Hepatocyte (in vitro differentiated cells): ENCODE data around the gene KIFAP3. TPM values are rescaled to one million over a fixed set of nuclear protein-coding genes. Genes with fewer than 3 reads are reported as not detected.
A peak's percentile ranks its signal among the peaks of the same experiment; 100 is the strongest.

ENCODE experiments used
- DNase-seq: peaks from one replicate; pipeline ENCODE4 v3.0.0-alpha.2; 2016; ENCODE audit warnings: low spot score
- H2AFZ ChIP-seq: fragments of 200-600 bp; sonication (generic); 2 replicates; pipeline ENCODE4 v1.6.0; 2016; ENCODE audit warnings: antibody characterized with exemption, mild to moderate bottlenecking
- H3K27ac ChIP-seq: fragments of 200-600 bp; sonication (generic); 2 replicates; pipeline ENCODE4 v1.5.1; 2016; ENCODE audit warnings: mild to moderate bottlenecking
- H3K27me3 ChIP-seq: fragments of 200-600 bp; sonication (generic); 2 replicates; pipeline ENCODE4 v1.6.1; 2016
- H3K36me3 ChIP-seq: fragments of 200-600 bp; sonication (generic); replicated peaks from 2 replicates; pipeline ENCODE4 v1.5.1; 2016; ENCODE audit warnings: low read depth; ENCODE audit not compliant: insufficient read depth
- H3K4me1 ChIP-seq: fragments of 200-600 bp; sonication (generic); 2 replicates; pipeline ENCODE4 v1.5.1; 2016; ENCODE audit warnings: mild to moderate bottlenecking, moderate library complexity; ENCODE audit not compliant: insufficient read depth
- H3K4me2 ChIP-seq: fragments of 200-600 bp; sonication (generic); 2 replicates; pipeline ENCODE4 v1.6.0; 2016
- H3K4me3 ChIP-seq: fragments of 200-600 bp; sonication (generic); 2 replicates; pipeline ENCODE4 v1.5.1; 2016; ENCODE audit warnings: mild to moderate bottlenecking
- H3K79me2 ChIP-seq: fragments of 200-600 bp; sonication (generic); 2 replicates; pipeline ENCODE4 v1.6.0; 2017; ENCODE audit warnings: mild to moderate bottlenecking
- H3K9me2 ChIP-seq: fragments of 200-600 bp; sonication (generic); replicated peaks from 2 replicates; pipeline ENCODE4 v1.6.0; 2017; ENCODE audit warnings: mild to moderate bottlenecking; ENCODE audit not compliant: insufficient read depth
- H3K9me3 ChIP-seq: fragments of 200-600 bp; sonication (generic); 2 replicates; pipeline ENCODE4 v1.5.1; 2016; ENCODE audit warnings: low read depth, mild to moderate bottlenecking
- H4K20me1 ChIP-seq: fragments of 200-600 bp; sonication (generic); 2 replicates; pipeline ENCODE4 v1.6.0; 2016; ENCODE audit warnings: mild to moderate bottlenecking; ENCODE audit not compliant: insufficient read depth, poor library complexity, severe bottlenecking
- EZH2 ChIP-seq: fragments of 200-600 bp; sonication (generic); IDR thresholded peaks from 2 replicates; pipeline ENCODE4 v1.6.1; 2016; ENCODE audit warnings: antibody characterized with exemption, mild to moderate bottlenecking, borderline replicate concordance
- EZH2phosphoT487 ChIP-seq: fragments of 200-600 bp; sonication (generic); IDR thresholded peaks from one replicate; pipeline ENCODE4 v1.6.1; 2018; ENCODE audit warnings: antibody characterized with exemption, mild to moderate bottlenecking, low read depth, moderate library complexity; ENCODE audit not compliant: unreplicated experiment, severe bottlenecking
- WGBS: methylation state at CpG from one replicate; pipeline ENCODE4 v1.1.6; 2016; ENCODE audit warnings: low lambda C conversion rate; ENCODE audit errors: missing lambda C conversion rate; 5-methylcytosine and 5-hydroxymethylcytosine counted together
- polyA plus RNA-seq: library from polyadenylated mRNA; unstranded; fragments of >200 nt; fragmentation: Nextera tagmentation; extraction: Ambion mirVana; gene quantifications from 2 replicates; pipeline ENCODE4 v1.2.1, GENCODE V29; 2016
- total RNA-seq: library from RNA; depleted of rRNA; stranded (reverse); fragments of >200 nt; gene quantifications from 2 replicates; pipeline ENCODE4 v1.2.3, GENCODE V29; 2014
- TF ChIP-seq, protein P1 (sequence below): fragments of 200-600 bp; sonication (generic); IDR thresholded peaks from 2 replicates; pipeline ENCODE4 v1.5.1; 2016; ENCODE audit warnings: antibody characterized with exemption, mild to moderate bottlenecking; ENCODE audit not compliant: poor library complexity

Gene KIFAP3
- total and polyA plus RNA-seq, 2 experiments from 2014 or later = 15.4 to 28.2 TPM

DNA sequence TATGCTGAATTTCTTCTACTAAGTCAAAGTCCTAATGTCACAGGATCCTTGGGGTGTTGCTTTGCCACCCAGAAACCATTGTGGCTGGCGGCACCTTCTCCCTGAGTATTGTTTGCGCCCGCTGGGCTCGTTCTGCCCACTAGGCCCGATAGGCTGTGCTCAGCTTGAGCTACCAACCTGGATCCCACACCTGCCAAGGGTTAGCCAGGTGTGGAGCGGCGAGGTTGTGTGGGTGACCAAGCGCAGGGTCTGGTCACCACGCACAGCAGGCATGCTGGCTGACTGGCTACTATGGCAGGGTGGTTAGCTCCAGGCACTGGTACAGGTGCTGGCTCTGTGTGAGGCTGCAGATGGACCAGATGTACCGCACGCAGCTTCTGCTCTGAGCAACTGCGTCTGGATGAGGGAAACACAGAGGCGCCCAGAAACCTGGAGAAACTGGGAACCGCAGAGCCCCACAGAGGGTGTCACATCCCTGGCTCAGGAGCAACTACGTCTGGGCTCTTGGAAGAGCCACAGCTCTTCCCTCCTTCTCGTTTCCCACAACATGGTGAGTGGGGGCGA is 130.4 kb downstream of the KIFAP3 start:
- H4K20me1 ChIP-seq = no peaks in the 10 kb centered on the region
- no peak overlapping the region for H3K27ac ChIP-seq
- H3K9me2 ChIP-seq = no peaks in the 10 kb centered on the region
- no peaks in the 10 kb centered on the region for H3K79me2 ChIP-seq
- no peaks in the 10 kb centered on the region for H3K4me1 ChIP-seq
- H3K27me3 ChIP-seq = no peaks in the 10 kb centered on the region
- 97% methylated on average over 14 of the region's 17 CpGs for WGBS
- H2AFZ ChIP-seq = no peak overlapping the region
- no peaks in the 10 kb centered on the region for H3K36me3 ChIP-seq
- no peaks in the 10 kb centered on the region for H3K9me3 ChIP-seq
- no peak for DNase-seq
- TF ChIP-seq EZH2phosphoT487 (no peak), EZH2 (no peak)
- TF ChIP-seq, protein P1, sequence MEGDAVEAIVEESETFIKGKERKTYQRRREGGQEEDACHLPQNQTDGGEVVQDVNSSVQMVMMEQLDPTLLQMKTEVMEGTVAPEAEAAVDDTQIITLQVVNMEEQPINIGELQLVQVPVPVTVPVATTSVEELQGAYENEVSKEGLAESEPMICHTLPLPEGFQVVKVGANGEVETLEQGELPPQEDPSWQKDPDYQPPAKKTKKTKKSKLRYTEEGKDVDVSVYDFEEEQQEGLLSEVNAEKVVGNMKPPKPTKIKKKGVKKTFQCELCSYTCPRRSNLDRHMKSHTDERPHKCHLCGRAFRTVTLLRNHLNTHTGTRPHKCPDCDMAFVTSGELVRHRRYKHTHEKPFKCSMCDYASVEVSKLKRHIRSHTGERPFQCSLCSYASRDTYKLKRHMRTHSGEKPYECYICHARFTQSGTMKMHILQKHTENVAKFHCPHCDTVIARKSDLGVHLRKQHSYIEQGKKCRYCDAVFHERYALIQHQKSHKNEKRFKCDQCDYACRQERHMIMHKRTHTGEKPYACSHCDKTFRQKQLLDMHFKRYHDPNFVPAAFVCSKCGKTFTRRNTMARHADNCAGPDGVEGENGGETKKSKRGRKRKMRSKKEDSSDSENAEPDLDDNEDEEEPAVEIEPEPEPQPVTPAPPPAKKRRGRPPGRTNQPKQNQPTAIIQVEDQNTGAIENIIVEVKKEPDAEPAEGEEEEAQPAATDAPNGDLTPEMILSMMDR = no peak
- no peak overlapping the region for H3K4me3 ChIP-seq
- no peak overlapping the region for H3K4me2 ChIP-seq

DNA sequence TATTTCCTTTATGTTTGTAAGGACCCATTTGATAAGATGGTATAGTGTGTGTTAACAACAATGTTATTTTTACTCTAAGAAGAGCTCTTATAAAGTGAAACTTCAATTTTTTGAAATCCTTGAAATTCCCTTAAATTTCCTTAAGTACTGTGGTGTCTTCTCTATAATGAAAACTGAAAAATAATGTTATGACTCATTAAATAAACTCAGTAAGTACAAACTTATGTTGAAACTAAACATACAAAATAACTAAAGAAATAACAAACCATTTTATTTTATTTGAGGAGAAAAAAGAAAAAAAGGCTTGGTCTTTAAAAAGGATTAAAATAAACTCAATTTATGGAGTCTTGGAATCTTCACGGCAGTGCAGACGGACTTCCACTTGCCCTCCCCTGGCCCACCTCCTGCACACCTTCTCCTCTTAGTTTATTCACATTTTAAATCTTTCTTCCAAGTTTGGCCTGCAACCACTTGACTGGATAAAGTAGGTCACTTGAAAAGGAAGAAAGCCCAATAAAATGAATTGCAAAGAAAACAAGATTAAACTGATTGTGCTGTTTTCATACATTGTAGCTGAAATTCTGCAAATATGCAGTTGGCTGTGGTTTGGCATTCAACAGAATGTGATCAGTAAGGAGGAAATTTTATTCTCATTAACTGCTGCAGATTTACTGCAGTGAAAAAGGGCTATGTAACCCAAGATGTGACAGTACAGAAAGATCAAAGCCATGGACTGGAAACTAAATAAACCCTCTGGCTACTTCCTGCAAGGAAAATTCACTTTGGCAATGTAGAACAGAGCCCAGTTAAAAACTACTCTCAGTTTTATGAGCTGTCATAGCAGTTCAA is 132.3 kb downstream of the KIFAP3 start:
- H3K9me3 ChIP-seq = no peaks in the 10 kb centered on the region
- no peaks in the 10 kb centered on the region for H3K36me3 ChIP-seq
- H3K79me2 ChIP-seq = no peaks in the 10 kb centered on the region
- H4K20me1 ChIP-seq = no peaks in the 10 kb centered on the region
- TF ChIP-seq EZH2 (no peak), EZH2phosphoT487 (peak; percentile 81)
- no peaks in the 10 kb centered on the region for H3K27me3 ChIP-seq
- H3K9me2 ChIP-seq = no peaks in the 10 kb centered on the region
- no peak overlapping the region for H3K27ac ChIP-seq
- no peaks in the 10 kb centered on the region for H3K4me1 ChIP-seq
- H2AFZ ChIP-seq = no peak overlapping the region
- peak; percentile 40 for DNase-seq
- 56% methylated on average over 2 of the region's 2 CpGs for WGBS
- peak overlapping the region; percentile 8 for H3K4me2 ChIP-seq
- no peak overlapping the region for H3K4me3 ChIP-seq

DNA sequence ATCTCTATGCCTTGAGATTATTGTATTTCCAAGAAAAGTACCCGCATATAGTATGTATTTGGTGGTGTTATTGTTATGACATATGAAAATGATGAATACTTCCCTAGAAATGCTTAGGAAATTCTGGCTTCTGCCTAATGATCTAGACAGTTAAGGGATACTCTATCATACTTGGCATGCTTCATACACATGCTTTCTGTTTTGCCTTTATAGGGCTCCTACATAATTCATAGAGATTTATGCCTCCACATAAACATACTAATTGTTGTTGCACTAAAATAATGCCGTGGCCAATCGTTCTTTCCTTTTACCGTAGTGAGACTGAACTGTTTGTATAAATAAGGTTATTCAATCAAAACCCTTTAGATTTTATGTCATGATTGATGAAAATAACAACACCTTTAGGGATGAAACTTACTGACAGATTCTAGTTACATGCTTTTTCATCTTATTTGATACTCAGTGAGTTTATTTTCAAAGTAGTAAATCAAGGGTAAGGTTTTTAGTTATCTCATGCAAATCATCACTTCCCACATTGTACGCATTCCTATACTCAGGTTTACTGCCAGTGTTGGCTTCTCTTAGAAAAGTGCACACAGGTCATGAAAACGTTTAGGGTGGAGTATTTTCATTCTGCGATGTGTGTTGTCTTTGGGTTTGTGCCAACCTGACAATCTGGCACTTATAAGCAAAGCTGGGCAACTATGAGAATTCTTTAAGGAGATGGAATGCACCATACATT is 140.3 kb downstream of the KIFAP3 start:
- TF ChIP-seq EZH2phosphoT487 = no peak
- TF ChIP-seq, protein P1 = no peak
- TF ChIP-seq EZH2 = no peak
- H3K27me3 ChIP-seq = no peaks in the 10 kb centered on the region
- H2AFZ ChIP-seq = no peak overlapping the region
- no peak overlapping the region for H3K4me2 ChIP-seq
- H3K4me3 ChIP-seq = no peak overlapping the region
- H3K4me1 ChIP-seq = peaks cover 6% of the 10 kb centered on the region
- H3K9me3 ChIP-seq = no peaks in the 10 kb centered on the region
- no peaks in the 10 kb centered on the region for H3K36me3 ChIP-seq
- H4K20me1 ChIP-seq = no peaks in the 10 kb centered on the region
- H3K27ac ChIP-seq = no peak overlapping the region
- H3K9me2 ChIP-seq = no peaks in the 10 kb centered on the region
- no peak for DNase-seq
- no peaks in the 10 kb centered on the region for H3K79me2 ChIP-seq
- WGBS = 44% methylated on average over 7 of the region's 7 CpGs
